GM10248 (cell line): Measurements from ENCODE around the gene HECW1.

ENCODE experiments used
- CTCF ChIA-PET: fragments of 300-600 bp; sonication (Branson Sonifier 250); formaldehyde crosslinking; extraction: SDS; loops from one replicate; lab custom pipeline; 2021; ENCODE audit warnings: antibody characterized with exemption; lab: Yijun Ruan, JAX
- POLR2A ChIA-PET: fragments of 350-650 bp; sonication (Branson Sonifier 250); formaldehyde crosslinking; extraction: SDS; loops from one replicate; lab custom pipeline; 2020; ENCODE audit warnings: antibody characterized with exemption; lab: Yijun Ruan, JAX
- DNase-seq: peaks from one replicate; pipeline ENCODE4 v3.0.0; 2012; ENCODE audit errors: extremely low spot score
- CTCF ChIP-seq: IDR thresholded peaks from 2 replicates; pipeline ENCODE4 v1.5.1; 2012; ENCODE audit warnings: mild to moderate bottlenecking, low read depth; ENCODE audit errors: extremely low read depth, missing control alignments, control extremely low read depth

Gene HECW1

GRCh38 chr7:43281268-43281667 is 168.8 kb downstream of the HECW1 start:
- no peak for TF ChIP-seq CTCF

GRCh38 chr7:43283706-43284105 is 171.3 kb downstream of the HECW1 start:
- ChIA-PET CTCF (interaction anchor here (2.4 kb wide), 1 partner anchor 22 kb away, joined by 8 read pairs; no protein-coding TSS in a partner anchor), POLR2A (no interaction called here)
- no peak for TF ChIP-seq CTCF
- no peak for DNase-seq

More at GRCh38 chr7:43281268-43281667, 168.8 kb downstream of the HECW1 start:
- ChIA-PET CTCF (interaction anchor here (0.9 to 2.4 kb wide), 6 partner anchors 11 to 1338 kb away, joined by 3 to 8 read pairs (median 4); no protein-coding TSS in a partner anchor), POLR2A (interaction anchor here (0.6 kb wide), 1 partner anchor 1333 kb away, joined by 5 read pairs; no protein-coding TSS in a partner anchor)
- DNase-seq, result no peak

- no peak for DNase-seq
- ChIA-PET POLR2A (no interaction called here), CTCF (interaction anchor here (1.0 to 1.2 kb wide), 2 partner anchors 10 to 49 kb away, joined by 3 to 4 read pairs; no protein-coding TSS in a partner anchor)
- TF ChIP-seq CTCF, result no peak
These were observed 177.4 kb downstream of the HECW1 start for GRCh38 chr7:43289826-43290225.

- no peak for TF ChIP-seq CTCF
- POLR2A ChIA-PET, result no interaction called here
- CTCF ChIA-PET, result interaction anchor here (1.4 kb wide), 1 partner anchor 30 kb away, joined by 4 read pairs; no protein-coding TSS in a partner anchor
- DNase-seq, result no peak
These were observed 178.5 kb downstream of the HECW1 start for GRCh38 chr7:43290978-43291377.

- ChIA-PET POLR2A (no interaction called here), CTCF (interaction anchor here (1.1 to 1.4 kb wide), 3 partner anchors 10 to 31 kb away, joined by 3 to 4 read pairs (median 4); no protein-coding TSS in a partner anchor)
- TF ChIP-seq CTCF, result no peak
- no peak for DNase-seq
These were observed 179.3 kb downstream of the HECW1 start for GRCh38 chr7:43291789-43292188.

- no peak for TF ChIP-seq CTCF
- DNase-seq, result no peak
- CTCF ChIA-PET, result interaction anchor here (1.1 to 1.4 kb wide), 3 partner anchors 11 to 31 kb away, joined by 3 to 4 read pairs (median 4); no protein-coding TSS in a partner anchor
- POLR2A ChIA-PET, result no interaction called here
These were observed 179.9 kb downstream of the HECW1 start for GRCh38 chr7:43292384-43292783.
